WTC11 (cell line): Measurements from ENCODE around the gene HCAR2.

Experiments
- CREB1 ChIP-seq: sonication (generic); formaldehyde crosslinking; IDR thresholded peaks from 2 replicates; pipeline ENCODE4 v1.8.0; 2023; ENCODE audit warnings: mild to moderate bottlenecking, missing genetic modification reagents
- HMGXB4 ChIP-seq: sonication (generic); formaldehyde crosslinking; IDR thresholded peaks from 2 replicates; pipeline ENCODE4 v1.8.1; 2023; ENCODE audit warnings: mild to moderate bottlenecking, moderate library complexity, missing genetic modification reagents
- NFE2L1 ChIP-seq: sonication (generic); formaldehyde crosslinking; IDR thresholded peaks from 2 replicates; pipeline ENCODE4 v1.8.1; 2023; ENCODE audit warnings: missing genetic modification reagents
- TEAD4 ChIP-seq: sonication (generic); formaldehyde crosslinking; IDR thresholded peaks from 2 replicates; pipeline ENCODE4 v1.8.0; 2022; ENCODE audit warnings: mild to moderate bottlenecking, missing genetic modification reagents
- TF ChIP-seq, protein P1 (sequence below): fragments of 200-600 bp; IDR thresholded peaks from 2 replicates; pipeline ENCODE4 v1.8.0; 2022; ENCODE audit warnings: antibody characterized with exemption

GRCh38 chr12:122738571-122738970 lies 35.4 kb upstream of the HCAR2 start:
- TF ChIP-seq TEAD4 (CRISPR knock-in tag) (no peak), NFE2L1 (CRISPR knock-in tag) (no peak), HMGXB4 (no peak), CREB1 (no peak)
- TF ChIP-seq, protein P1, sequence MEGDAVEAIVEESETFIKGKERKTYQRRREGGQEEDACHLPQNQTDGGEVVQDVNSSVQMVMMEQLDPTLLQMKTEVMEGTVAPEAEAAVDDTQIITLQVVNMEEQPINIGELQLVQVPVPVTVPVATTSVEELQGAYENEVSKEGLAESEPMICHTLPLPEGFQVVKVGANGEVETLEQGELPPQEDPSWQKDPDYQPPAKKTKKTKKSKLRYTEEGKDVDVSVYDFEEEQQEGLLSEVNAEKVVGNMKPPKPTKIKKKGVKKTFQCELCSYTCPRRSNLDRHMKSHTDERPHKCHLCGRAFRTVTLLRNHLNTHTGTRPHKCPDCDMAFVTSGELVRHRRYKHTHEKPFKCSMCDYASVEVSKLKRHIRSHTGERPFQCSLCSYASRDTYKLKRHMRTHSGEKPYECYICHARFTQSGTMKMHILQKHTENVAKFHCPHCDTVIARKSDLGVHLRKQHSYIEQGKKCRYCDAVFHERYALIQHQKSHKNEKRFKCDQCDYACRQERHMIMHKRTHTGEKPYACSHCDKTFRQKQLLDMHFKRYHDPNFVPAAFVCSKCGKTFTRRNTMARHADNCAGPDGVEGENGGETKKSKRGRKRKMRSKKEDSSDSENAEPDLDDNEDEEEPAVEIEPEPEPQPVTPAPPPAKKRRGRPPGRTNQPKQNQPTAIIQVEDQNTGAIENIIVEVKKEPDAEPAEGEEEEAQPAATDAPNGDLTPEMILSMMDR = no peak
